ENCODE measurements around the gene RHPN2. TPM values are rescaled to one million over a fixed set of nuclear protein-coding genes. Genes with fewer than 3 reads are reported as not detected.

The RHPN2 gene
- total RNA-seq, 2 experiments from 2014 or later, result 2.1 to 6.4 TPM

GRCh38 chr19:33075519-33075918 lies 10.8 kb upstream of the RHPN2 start:
- Histone ChIP-seq H3K79me2 (ENCODE audit: insufficient read depth, low read depth, low read length) (no peaks in the 10 kb centered on the region), H4K20me1 (ENCODE audit: insufficient read depth, low read length) (no peaks in the 10 kb centered on the region), H3K9me3 (ENCODE audit: low read length) (no peaks in the 10 kb centered on the region), H3K4me3 (ENCODE audit: low read depth, low read length, poor library complexity, severe bottlenecking) (no peak overlapping the region), H3K4me2 (ENCODE audit: low read length) (no peak overlapping the region), H3K4me1 (ENCODE audit: insufficient read depth, low read length, poor library complexity, severe bottlenecking) (no peaks in the 10 kb centered on the region), H3K9me2 (ENCODE audit: insufficient read depth, low read length) (no peaks in the 10 kb centered on the region), H3K36me3 (ENCODE audit: insufficient read depth, low read length) (no peaks in the 10 kb centered on the region), H2AFZ (ENCODE audit: low read length) (no peak overlapping the region), H3K27ac (ENCODE audit: low read depth, low read length, poor library complexity, severe bottlenecking) (no peak overlapping the region)
- no peak for DNase-seq (ENCODE audit: low spot score)
- BruUV-seq (replicated peaks), result no TSS peak
- ChIA-PET CTCF (ENCODE audit: unreplicated experiment) (no interaction called here), POLR2A (interaction anchor here (1.3 kb wide), 1 partner anchor 103 kb away, joined by 4 read pairs; the partner anchor contains the start of gene FAAP24)
- TF ChIP-seq, protein P1, sequence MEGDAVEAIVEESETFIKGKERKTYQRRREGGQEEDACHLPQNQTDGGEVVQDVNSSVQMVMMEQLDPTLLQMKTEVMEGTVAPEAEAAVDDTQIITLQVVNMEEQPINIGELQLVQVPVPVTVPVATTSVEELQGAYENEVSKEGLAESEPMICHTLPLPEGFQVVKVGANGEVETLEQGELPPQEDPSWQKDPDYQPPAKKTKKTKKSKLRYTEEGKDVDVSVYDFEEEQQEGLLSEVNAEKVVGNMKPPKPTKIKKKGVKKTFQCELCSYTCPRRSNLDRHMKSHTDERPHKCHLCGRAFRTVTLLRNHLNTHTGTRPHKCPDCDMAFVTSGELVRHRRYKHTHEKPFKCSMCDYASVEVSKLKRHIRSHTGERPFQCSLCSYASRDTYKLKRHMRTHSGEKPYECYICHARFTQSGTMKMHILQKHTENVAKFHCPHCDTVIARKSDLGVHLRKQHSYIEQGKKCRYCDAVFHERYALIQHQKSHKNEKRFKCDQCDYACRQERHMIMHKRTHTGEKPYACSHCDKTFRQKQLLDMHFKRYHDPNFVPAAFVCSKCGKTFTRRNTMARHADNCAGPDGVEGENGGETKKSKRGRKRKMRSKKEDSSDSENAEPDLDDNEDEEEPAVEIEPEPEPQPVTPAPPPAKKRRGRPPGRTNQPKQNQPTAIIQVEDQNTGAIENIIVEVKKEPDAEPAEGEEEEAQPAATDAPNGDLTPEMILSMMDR (conservative IDR thresholded peaks at IDR 0.05; ENCODE audit: low read length), result no peak
- no peak for TF ChIP-seq EZH2phosphoT487 (IDR thresholded peaks at IDR 0.05; ENCODE audit: borderline replicate concordance, low read depth, low read length)
- intact Hi-C loops (cut with micrococcal nuclease; ENCODE audit: unreplicated experiment), result no loop called here

GRCh38 chr19:33071887-33072286 lies 7.2 kb upstream of the RHPN2 start:
- DNase-seq (ENCODE audit: low spot score), result no peak
- H3K4me3 ChIP-seq (ENCODE audit: low read depth, low read length, poor library complexity, severe bottlenecking), result no peak overlapping the region
- no peak overlapping the region for H2AFZ ChIP-seq (ENCODE audit: low read length)
- CTCF ChIA-PET (ENCODE audit: unreplicated experiment), result interaction anchor here (0.6 kb wide), 1 partner anchor 32 kb away, joined by 3 read pairs; no protein-coding TSS in a partner anchor
- no peak overlapping the region for H3K4me2 ChIP-seq (ENCODE audit: low read length)
- POLR2A ChIA-PET, result interaction anchor here (1.1 kb wide), 1 partner anchor 9 kb away, joined by 6 read pairs; the partner anchor contains the start of gene GPATCH1
- H4K20me1 ChIP-seq (ENCODE audit: insufficient read depth, low read length), result no peaks in the 10 kb centered on the region
- intact Hi-C loops (cut with micrococcal nuclease; ENCODE audit: unreplicated experiment), result no loop called here
- no peaks in the 10 kb centered on the region for H3K9me2 ChIP-seq (ENCODE audit: insufficient read depth, low read length)
- H3K4me1 ChIP-seq (ENCODE audit: insufficient read depth, low read length, poor library complexity, severe bottlenecking), result no peaks in the 10 kb centered on the region
- no peak overlapping the region for H3K27ac ChIP-seq (ENCODE audit: low read depth, low read length, poor library complexity, severe bottlenecking)
- TF ChIP-seq, protein P1 (conservative IDR thresholded peaks at IDR 0.05; ENCODE audit: low read length), result no peak
- no peak for TF ChIP-seq EZH2phosphoT487 (IDR thresholded peaks at IDR 0.05; ENCODE audit: borderline replicate concordance, low read depth, low read length)
- H3K79me2 ChIP-seq (ENCODE audit: insufficient read depth, low read depth, low read length), result no peaks in the 10 kb centered on the region
- no peaks in the 10 kb centered on the region for H3K36me3 ChIP-seq (ENCODE audit: insufficient read depth, low read length)
- no peaks in the 10 kb centered on the region for H3K9me3 ChIP-seq (ENCODE audit: low read length)
- BruUV-seq (replicated peaks), result no TSS peak

GRCh38 chr19:33067121-33067520 lies 2.4 kb upstream of the RHPN2 start:
- no peak overlapping the region for H3K4me3 ChIP-seq (ENCODE audit: low read depth, low read length, poor library complexity, severe bottlenecking)
- H4K20me1 ChIP-seq (ENCODE audit: insufficient read depth, low read length), result no peaks in the 10 kb centered on the region
- no peaks in the 10 kb centered on the region for H3K9me2 ChIP-seq (ENCODE audit: insufficient read depth, low read length)
- no TSS peak for BruUV-seq (replicated peaks)
- no peak overlapping the region for H3K4me2 ChIP-seq (ENCODE audit: low read length)
- peaks cover 7% of the 10 kb centered on the region for H3K4me1 ChIP-seq (ENCODE audit: insufficient read depth, low read length, poor library complexity, severe bottlenecking)
- TF ChIP-seq, protein P1 (conservative IDR thresholded peaks at IDR 0.05; ENCODE audit: low read length), result no peak
- no peak for TF ChIP-seq EZH2phosphoT487 (IDR thresholded peaks at IDR 0.05; ENCODE audit: borderline replicate concordance, low read depth, low read length)
- ChIA-PET POLR2A (interaction anchor here (0.7 kb wide), 1 partner anchor 42 kb away, joined by 3 read pairs; no protein-coding TSS in a partner anchor), CTCF (ENCODE audit: unreplicated experiment) (no interaction called here)
- H3K36me3 ChIP-seq (ENCODE audit: insufficient read depth, low read length), result no peaks in the 10 kb centered on the region
- no peaks in the 10 kb centered on the region for H3K79me2 ChIP-seq (ENCODE audit: insufficient read depth, low read depth, low read length)
- H3K9me3 ChIP-seq (ENCODE audit: low read length), result no peaks in the 10 kb centered on the region
- no peak overlapping the region for H3K27ac ChIP-seq (ENCODE audit: low read depth, low read length, poor library complexity, severe bottlenecking)
- H2AFZ ChIP-seq (ENCODE audit: low read length), result no peak overlapping the region
- DNase-seq (ENCODE audit: low spot score), result no peak
- intact Hi-C loops (cut with micrococcal nuclease; ENCODE audit: unreplicated experiment), result no loop called here
